ENCODE results near the gene ITIH4. TPM values are rescaled to one million over a fixed set of nuclear protein-coding genes. Genes with fewer than 3 reads are reported as not detected.

ITIH4 gene
- total RNA-seq, 4 donors from 2014 or later, result 2.0 to 4.6 (median 2.8) TPM

- no peak overlapping the region for H3K4me3 ChIP-seq
- WGBS, result 63% methylated on average over 6 of the region's 7 CpGs
- intact Hi-C loops (cut with DNase I), result loop anchor here (5.0 kb wide), 3 partner anchors 44 to 224 kb away; partner anchors contain the start of gene NEK4
- no peaks in the 10 kb centered on the region for H3K9me3 ChIP-seq
- H3K36me3 ChIP-seq, result peaks cover 12 to 70% (median 46%) of the 10 kb centered on the region in 4 donors
- peak overlapping the region; percentile 49 to 82 (median 65) for H3K27ac ChIP-seq (replicated peaks in 1 of 4)
- no peak for DNase-seq (ENCODE audit: extremely low spot score)
- H3K27me3 ChIP-seq, result no peaks in the 10 kb centered on the region
- TF ChIP-seq POLR2AphosphoS5 (IDR thresholded peaks at IDR 0.05), result peak in 1 of 2 donors; percentile 57
- no peak for TF ChIP-seq POLR2A (IDR thresholded peaks at IDR 0.05; ENCODE audit: low read depth)
- H3K4me1 ChIP-seq, result peaks cover 24 to 59% (median 52%) of the 10 kb centered on the region in 4 donors
Measured at GRCh38 chr3:52848617-52849016, 18.1 kb upstream of the ITIH4 start.

- peaks cover 12 to 64% (median 42%) of the 10 kb centered on the region in 4 donors for H3K36me3 ChIP-seq
- peaks cover 33 to 68% (median 61%) of the 10 kb centered on the region in 4 donors for H3K4me1 ChIP-seq
- intact Hi-C loops (cut with DNase I), result loop anchor here (5.0 kb wide), 3 partner anchors 45 to 225 kb away; partner anchors contain the start of gene NEK4
- H3K27ac ChIP-seq (replicated peaks in 1 of 4), result peak overlapping the region; percentile 28 to 82 (median 58)
- no peaks in the 10 kb centered on the region for H3K27me3 ChIP-seq
- 86% methylated on average over 7 of the region's 7 CpGs for WGBS
- no peak overlapping the region for H3K4me3 ChIP-seq
- no peak for DNase-seq (ENCODE audit: extremely low spot score)
- no peak for TF ChIP-seq POLR2A (IDR thresholded peaks at IDR 0.05; ENCODE audit: low read depth)
- no peak for TF ChIP-seq EP300 (IDR thresholded peaks at IDR 0.05)
- TF ChIP-seq, protein P1, sequence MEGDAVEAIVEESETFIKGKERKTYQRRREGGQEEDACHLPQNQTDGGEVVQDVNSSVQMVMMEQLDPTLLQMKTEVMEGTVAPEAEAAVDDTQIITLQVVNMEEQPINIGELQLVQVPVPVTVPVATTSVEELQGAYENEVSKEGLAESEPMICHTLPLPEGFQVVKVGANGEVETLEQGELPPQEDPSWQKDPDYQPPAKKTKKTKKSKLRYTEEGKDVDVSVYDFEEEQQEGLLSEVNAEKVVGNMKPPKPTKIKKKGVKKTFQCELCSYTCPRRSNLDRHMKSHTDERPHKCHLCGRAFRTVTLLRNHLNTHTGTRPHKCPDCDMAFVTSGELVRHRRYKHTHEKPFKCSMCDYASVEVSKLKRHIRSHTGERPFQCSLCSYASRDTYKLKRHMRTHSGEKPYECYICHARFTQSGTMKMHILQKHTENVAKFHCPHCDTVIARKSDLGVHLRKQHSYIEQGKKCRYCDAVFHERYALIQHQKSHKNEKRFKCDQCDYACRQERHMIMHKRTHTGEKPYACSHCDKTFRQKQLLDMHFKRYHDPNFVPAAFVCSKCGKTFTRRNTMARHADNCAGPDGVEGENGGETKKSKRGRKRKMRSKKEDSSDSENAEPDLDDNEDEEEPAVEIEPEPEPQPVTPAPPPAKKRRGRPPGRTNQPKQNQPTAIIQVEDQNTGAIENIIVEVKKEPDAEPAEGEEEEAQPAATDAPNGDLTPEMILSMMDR (IDR thresholded peaks at IDR 0.05), result no peak
- no peak for TF ChIP-seq POLR2AphosphoS5 (IDR thresholded peaks at IDR 0.05)
- H3K9me3 ChIP-seq, result no peaks in the 10 kb centered on the region
Measured at GRCh38 chr3:52847726-52848125, 17.3 kb upstream of the ITIH4 start.

- Histone ChIP-seq H3K4me3 (no peak overlapping the region), H3K27me3 (no peaks in the 10 kb centered on the region), H3K27ac (replicated peaks in 1 of 4) (peak overlapping the region in 3 of 4 donors; percentile 28 to 82 (median 78)), H3K4me1 (peaks cover 37 to 72% (median 66%) of the 10 kb centered on the region in 4 donors), H3K36me3 (peaks cover 10 to 64% (median 40%) of the 10 kb centered on the region in 4 donors), H3K9me3 (no peaks in the 10 kb centered on the region)
- DNase-seq (ENCODE audit: extremely low spot score), result no peak
- WGBS, result 95% methylated on average over 5 of the region's 6 CpGs
- intact Hi-C loops (cut with DNase I), result loop anchor here (5.0 kb wide), 3 partner anchors 45 to 225 kb away; partner anchors contain the start of gene NEK4
- no peak for TF ChIP-seq POLR2AphosphoS5 (IDR thresholded peaks at IDR 0.05)
Measured at GRCh38 chr3:52847241-52847640, 16.8 kb upstream of the ITIH4 start.

DNA sequence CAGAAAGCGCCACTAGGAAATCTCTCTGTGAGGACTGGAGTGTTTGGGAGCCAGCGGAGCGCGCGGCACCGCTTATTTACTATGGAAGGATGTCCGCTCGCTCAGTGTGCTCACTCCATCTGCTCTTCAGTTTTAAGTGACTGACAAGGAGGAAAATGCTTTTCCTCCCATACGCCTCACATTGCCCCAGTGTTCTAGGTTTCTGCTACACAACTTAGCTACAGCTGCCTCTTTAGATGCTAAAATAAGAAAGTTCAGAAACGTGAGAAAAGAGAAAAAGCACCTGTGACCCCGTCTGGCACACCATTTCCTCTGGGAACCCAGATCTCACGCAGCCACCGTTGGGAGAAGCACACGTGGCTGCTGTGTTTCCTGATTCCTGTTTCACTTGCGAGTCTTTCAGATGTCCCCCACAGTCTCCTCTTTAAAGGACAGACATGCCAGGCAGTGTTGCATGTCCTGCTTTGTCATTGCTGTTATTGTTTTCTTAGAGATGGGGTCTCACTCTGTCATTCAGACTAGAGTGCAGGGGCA lies 16.0 kb upstream of the ITIH4 start:
- TF ChIP-seq, protein P1 (IDR thresholded peaks at IDR 0.05), result no peak
- TF ChIP-seq POLR2A (IDR thresholded peaks at IDR 0.05; ENCODE audit: low read depth) (no peak), POLR2AphosphoS5 (IDR thresholded peaks at IDR 0.05) (peak; percentile 11 to 13)
- Histone ChIP-seq H3K4me1 (peaks cover 44 to 80% (median 73%) of the 10 kb centered on the region in 4 donors), H3K27me3 (no peaks in the 10 kb centered on the region), H3K36me3 (peaks cover 5 to 64% (median 38%) of the 10 kb centered on the region in 4 donors), H3K27ac (replicated peaks in 1 of 4) (peak overlapping the region; percentile 78 to 83 (median 80)), H3K9me3 (no peaks in the 10 kb centered on the region), H3K4me3 (no peak overlapping the region)
- WGBS, result 72% methylated on average over 15 of the region's 15 CpGs
- intact Hi-C loops (cut with DNase I), result loop anchor here (5.0 kb wide), 3 partner anchors 46 to 226 kb away; partner anchors contain the start of gene NEK4
- DNase-seq (ENCODE audit: extremely low spot score), result no peak

DNA sequence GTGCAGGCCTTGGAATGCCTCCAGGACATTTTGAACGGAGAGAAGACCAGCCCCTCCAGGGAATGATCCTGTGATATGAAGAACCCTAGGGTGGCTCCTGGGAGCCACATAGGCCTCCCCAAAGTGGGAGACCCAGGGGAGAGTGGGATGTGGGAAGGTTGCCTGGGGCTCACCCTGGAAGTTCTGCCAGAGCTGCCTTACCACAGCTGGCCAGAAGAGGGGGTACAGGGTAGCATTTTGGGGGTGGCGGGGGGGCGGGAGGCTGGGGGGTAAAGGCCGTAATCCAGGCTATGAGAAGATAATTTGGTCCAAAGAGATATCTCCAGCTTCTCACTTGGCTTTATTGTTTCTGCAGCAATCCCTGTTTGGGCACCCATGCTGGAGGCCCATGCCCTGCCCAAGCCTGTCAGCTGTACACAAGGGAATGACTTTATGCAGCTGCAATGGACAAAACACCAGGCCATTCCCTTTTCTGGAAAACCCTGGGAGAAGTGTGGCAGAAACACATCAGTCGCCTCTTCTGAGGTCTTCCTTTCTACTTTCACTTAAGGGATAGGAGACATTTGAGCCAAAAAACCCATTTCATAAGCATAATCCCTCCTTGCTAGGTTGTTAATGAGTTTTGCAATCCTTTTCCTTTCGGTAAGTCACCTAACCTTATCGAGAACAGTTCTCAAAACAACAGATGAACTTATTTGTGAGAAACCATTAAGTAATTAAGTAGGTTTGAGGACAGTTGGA lies 15.4 kb upstream of the ITIH4 start:
- H3K27me3 ChIP-seq, result no peaks in the 10 kb centered on the region
- intact Hi-C loops (cut with DNase I), result loop anchor here (5.0 kb wide), 3 partner anchors 46 to 226 kb away; partner anchors contain the start of gene NEK4
- no peak overlapping the region for H3K4me3 ChIP-seq
- TF ChIP-seq POLR2A (IDR thresholded peaks at IDR 0.05; ENCODE audit: low read depth), result no peak
- TF ChIP-seq, protein P1 (IDR thresholded peaks at IDR 0.05), result peak; percentile 25 to 64 (median 36)
- H3K36me3 ChIP-seq, result peaks cover 0 to 64% (median 38%) of the 10 kb centered on the region in 4 donors
- H3K9me3 ChIP-seq, result no peaks in the 10 kb centered on the region
- WGBS, result 60% methylated on average over 7 of the region's 7 CpGs
- DNase-seq (ENCODE audit: extremely low spot score), result no peak
- H3K27ac ChIP-seq (replicated peaks in 1 of 4), result peak overlapping the region; percentile 78 to 83 (median 80)
- peaks cover 50 to 83% (median 74%) of the 10 kb centered on the region in 4 donors for H3K4me1 ChIP-seq

Data from esophagus muscularis mucosa (tissue), 4 donors.